GM21360 (cell line): ENCODE results near the gene MPP2.

Source experiments
- ATAC-seq: cut with Tn5 transposase; IDR thresholded peaks from one replicate; pipeline ENCODE4 v1.9.1; 2021; ENCODE audit warnings: mild to moderate bottlenecking, moderate library complexity; ENCODE audit not compliant: unreplicated experiment

MPP2 gene

DNA sequence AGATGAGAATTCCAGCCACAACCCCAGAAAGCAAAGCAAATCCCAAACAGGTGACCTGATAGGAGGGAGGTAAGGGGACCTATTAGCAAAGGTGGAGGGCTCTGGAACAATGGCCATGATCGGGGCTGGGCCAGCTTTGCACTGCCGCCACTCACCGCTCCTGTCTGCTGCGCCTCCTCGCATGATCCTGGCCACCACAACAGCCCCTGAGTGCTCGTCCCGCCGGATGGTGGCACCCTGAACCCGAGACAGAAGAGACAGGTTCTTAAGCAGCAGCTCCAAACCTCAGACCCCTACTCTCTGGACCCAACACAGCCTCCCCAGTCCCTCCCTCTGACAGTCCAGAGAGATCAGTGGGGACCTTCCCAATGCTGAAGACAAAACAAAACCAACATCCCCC lies 79.7 kb downstream of the MPP2 start:
- no peak for ATAC-seq

- no peak for ATAC-seq
These were observed 81.1 kb downstream of the MPP2 start for GRCh38 chr17:43826206-43826605.

GRCh38 chr17:43825567-43825966 lies 81.8 kb downstream of the MPP2 start:
- ATAC-seq, result no peak
